Midbrain (tissue), 1 donor: ENCODE measurements around the gene GCG.

ENCODE experiments used
- DNase-seq: peaks from one replicate; lab custom pipeline; 2025; lab: John Stamatoyannopoulos, UW

GCG gene

GRCh38 chr2:162099836-162100235, 52.2 kb downstream of the GCG start:
- DNase-seq, result no peak
